GM20000 (cell line): ENCODE data around the gene TERB1.
A peak's percentile ranks its signal among the peaks of the same experiment; 100 is the strongest.

Experiments used
- DNase-seq: peaks from one replicate; pipeline ENCODE4 v3.0.0; 2012; ENCODE audit warnings: low spot score
- CTCF ChIP-seq: IDR thresholded peaks from 2 replicates; pipeline ENCODE4 v1.5.1; 2012; ENCODE audit warnings: mild to moderate bottlenecking, control low read depth; ENCODE audit errors: extremely low read depth, missing control alignments

Gene TERB1

GRCh38 chr16:66746682-66747081 lies 54.7 kb downstream of the TERB1 start:
- DNase-seq = no peak
- no peak for TF ChIP-seq CTCF

- no peak for TF ChIP-seq CTCF
- no peak for DNase-seq
Observed at GRCh38 chr16:66746048-66746447, 55.3 kb downstream of the TERB1 start.

GRCh38 chr16:66741950-66742808 lies 59.2 kb downstream of the TERB1 start:
- DNase-seq = no peak
- TF ChIP-seq CTCF = no peak

GRCh38 chr16:66741169-66741900 lies 60.0 kb downstream of the TERB1 start:
- no peak for DNase-seq
- no peak for TF ChIP-seq CTCF

- TF ChIP-seq CTCF = no peak
- no peak for DNase-seq
Observed at GRCh38 chr16:66740533-66740932, 60.9 kb downstream of the TERB1 start.

GRCh38 chr16:66740010-66740409 lies 61.4 kb downstream of the TERB1 start:
- peak; percentile 60 for DNase-seq
- TF ChIP-seq CTCF = peak; percentile 23

- DNase-seq = no peak
- TF ChIP-seq CTCF = no peak
Observed at GRCh38 chr16:66735891-66736290, 65.5 kb downstream of the TERB1 start.
